ENCODE data around the gene EPS8.

DNA sequence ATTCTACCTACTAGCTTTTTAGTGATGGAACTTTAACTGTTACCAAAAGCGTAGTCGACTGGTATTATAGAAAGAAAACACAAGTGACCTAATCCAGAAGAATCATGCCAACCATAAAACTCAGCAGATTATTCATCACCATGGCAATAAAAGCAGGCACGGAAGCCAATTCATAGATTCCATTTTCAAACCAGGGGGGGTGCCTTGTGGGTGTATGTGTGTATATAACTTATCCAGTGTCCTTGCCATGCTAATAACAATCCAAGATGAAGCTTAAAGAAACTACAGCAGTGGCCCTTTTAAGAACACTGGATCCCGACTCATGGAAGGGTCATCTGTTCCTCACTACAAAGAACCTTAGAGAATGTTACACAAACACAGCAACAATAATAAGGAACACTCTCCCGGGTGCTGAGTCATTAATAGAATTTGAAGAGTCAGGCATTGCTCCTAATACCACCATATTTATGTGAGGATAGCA lies 61.0 kb downstream of the EPS8 start:
- TF ChIP-seq, protein P1, sequence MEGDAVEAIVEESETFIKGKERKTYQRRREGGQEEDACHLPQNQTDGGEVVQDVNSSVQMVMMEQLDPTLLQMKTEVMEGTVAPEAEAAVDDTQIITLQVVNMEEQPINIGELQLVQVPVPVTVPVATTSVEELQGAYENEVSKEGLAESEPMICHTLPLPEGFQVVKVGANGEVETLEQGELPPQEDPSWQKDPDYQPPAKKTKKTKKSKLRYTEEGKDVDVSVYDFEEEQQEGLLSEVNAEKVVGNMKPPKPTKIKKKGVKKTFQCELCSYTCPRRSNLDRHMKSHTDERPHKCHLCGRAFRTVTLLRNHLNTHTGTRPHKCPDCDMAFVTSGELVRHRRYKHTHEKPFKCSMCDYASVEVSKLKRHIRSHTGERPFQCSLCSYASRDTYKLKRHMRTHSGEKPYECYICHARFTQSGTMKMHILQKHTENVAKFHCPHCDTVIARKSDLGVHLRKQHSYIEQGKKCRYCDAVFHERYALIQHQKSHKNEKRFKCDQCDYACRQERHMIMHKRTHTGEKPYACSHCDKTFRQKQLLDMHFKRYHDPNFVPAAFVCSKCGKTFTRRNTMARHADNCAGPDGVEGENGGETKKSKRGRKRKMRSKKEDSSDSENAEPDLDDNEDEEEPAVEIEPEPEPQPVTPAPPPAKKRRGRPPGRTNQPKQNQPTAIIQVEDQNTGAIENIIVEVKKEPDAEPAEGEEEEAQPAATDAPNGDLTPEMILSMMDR (IDR thresholded peaks at IDR 0.05), result no peak
- no peak for TF ChIP-seq EZH2 (IDR thresholded peaks at IDR 0.05; ENCODE audit: borderline replicate concordance, insufficient read depth, low read depth, low read length, poor library complexity, severe bottlenecking)
